T47D (cell line): ENCODE results near the gene DDX10.
"Not testable (repeated sequence)": the region's sequence is repeated elsewhere in the genome, so short reads cannot be mapped to it uniquely, and the experiment has no call there.

Source experiments
- DNase-seq, 2 experiments: peaks; one replicate each; pipeline versions ENCODE4 v3.0.0 to v3.0.0-alpha.2; 2011 to 2012; ENCODE audit warnings: low read depth in 1 of 2, low spot score in 1 of 2
- JUND ChIP-seq: IDR thresholded peaks from 2 replicates; pipeline ENCODE4 v1.6.1; 2012; ENCODE audit warnings: low read depth
- in situ Hi-C: cut with HindIII; loops from 2 replicates; pipeline ENCODE4 v1.10.0; 2016; ENCODE audit warnings: low sequenced_read_pairs, low pct_unique_long_range_greater_than_20kb

The DDX10 gene

DNA sequence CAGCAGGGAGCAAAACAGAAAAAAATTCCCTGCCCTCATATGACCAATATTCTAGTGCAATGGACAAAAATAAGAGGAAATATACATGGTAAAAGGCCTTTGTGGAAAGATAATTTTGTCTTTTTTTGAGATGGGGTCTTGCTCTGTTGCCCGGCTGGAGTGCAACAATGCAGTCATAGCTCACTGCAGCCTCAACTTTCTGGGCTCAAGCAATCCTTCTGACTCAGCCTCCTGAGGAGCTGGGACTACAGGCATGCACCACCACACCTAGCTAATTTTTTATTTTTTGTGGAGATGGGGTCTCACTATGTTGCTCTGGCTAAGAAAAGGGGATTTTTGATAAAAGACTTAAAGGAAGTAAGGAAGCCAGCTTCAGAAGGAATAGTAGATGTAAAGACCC lies 25.7 kb upstream of the DDX10 start:
- in situ Hi-C loops = no loop called here
- TF ChIP-seq JUND = no peak

GRCh38 chr11:108641752-108642151 lies 23.1 kb upstream of the DDX10 start:
- DNase-seq, in situ Hi-C loops: not testable (repeated sequence)

More for the DNA sequence above, 25.7 kb upstream of the DDX10 start:
- DNase-seq = no peak

DNA sequence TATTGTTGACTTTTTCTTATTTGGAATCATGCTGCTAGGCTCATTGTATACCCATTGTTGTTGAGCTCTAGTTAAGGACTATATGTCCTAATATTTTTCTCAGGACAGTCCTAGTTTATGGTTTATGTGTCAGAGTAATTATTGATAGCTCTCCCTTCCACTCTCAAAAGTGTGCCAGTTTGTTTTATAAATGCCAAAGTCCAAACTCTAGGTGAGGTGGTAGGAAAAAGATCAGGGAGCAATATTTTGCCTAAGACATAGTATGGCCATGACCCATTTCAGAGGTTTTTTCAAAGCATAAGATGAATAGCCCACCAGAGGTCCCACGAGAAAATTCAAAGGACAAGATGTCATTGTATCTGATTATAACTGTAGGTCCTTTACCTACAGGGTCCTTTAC lies 20.9 kb upstream of the DDX10 start:
- no peak for DNase-seq
- no peak for TF ChIP-seq JUND
- in situ Hi-C loops = no loop called here

DNA sequence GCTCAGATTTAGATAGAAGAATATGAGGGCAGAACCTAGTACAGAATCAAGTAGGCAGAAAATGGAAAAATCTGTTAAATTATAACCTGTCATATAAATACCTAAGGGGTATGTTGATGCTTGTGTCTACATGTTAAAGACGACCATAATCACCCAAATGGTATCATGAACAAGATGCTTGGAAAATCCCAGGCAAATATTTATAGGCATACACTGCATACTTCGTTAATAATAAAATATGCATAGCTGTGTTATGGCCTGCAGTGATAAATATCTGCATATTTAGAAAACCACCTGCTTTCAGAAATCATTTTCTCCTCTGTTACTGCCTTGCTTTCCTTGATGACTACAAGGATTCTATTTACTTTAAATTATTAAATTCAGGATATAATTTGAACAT lies 18.9 kb upstream of the DDX10 start:
- in situ Hi-C loops = no loop called here
- no peak for TF ChIP-seq JUND
- no peak for DNase-seq

GRCh38 chr11:108647387-108647700 lies 17.5 kb upstream of the DDX10 start:
- in situ Hi-C loops = no loop called here
- TF ChIP-seq JUND = no peak
- DNase-seq = no peak

DNA sequence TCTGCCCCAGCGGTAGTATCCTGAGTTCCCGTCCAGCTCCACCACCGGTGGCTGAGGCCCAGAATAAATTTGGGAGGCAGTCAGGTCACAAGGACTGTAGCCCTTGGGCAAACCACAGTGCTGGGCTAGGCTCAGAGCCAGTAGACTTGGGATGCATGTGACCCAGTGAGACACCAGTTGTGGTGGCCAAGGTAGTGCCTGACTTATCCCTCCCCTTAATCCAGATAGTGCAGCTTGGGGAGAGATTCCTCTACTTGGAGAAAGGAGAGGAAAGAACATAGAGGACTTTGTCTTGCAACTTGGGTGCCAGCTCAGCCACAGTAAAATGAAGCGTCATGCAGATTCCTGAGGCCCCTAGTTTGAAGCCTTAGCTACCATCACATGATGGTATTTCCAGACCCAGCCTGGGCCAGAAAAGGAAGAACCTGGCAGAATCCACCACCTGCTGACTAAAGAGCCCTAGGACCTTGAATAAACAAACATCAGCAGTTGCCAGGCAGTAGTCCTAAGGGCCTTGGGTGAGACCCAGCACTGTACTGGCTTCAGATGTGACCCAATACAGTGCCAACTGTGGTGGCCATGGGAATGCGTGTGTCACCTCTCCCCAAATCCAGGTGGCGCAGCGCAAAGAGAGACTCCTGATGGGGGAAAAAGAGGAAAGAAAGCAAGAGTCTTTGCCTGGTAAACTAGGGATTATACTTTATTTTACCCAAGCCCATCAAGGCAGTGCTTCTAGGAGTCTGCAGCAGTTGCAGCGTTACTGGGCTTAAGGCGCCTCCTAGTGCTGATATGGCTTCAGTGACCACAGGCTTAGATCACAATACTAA lies 17.0 kb upstream of the DDX10 start:
- no peak for TF ChIP-seq JUND
- DNase-seq = peak in 1 of 2 experiments; percentile 96
- in situ Hi-C loops = no loop called here

GRCh38 chr11:108648528-108648885 lies 16.4 kb upstream of the DDX10 start:
- in situ Hi-C loops = no loop called here

DNA sequence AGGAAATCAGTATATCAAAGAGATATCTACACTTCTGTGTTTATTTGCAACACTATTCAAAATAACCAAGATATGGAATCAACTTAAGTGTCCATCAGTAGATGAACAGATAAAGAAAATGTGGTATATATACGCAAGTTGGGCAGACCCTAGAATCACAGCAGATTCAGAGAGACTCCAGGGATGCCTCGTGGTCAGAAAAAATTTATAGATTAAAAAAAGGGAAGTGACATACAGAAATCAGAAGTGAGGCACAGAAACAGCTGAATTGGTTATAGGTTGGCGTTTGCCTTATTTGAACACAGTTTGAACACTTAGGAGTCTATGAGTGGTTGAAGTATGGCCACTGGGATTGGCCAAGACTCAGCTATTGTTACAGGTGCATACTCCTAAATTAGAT lies 10.8 kb upstream of the DDX10 start:
- DNase-seq, in situ Hi-C loops: not testable (repeated sequence)

More at GRCh38 chr11:108648528-108648885, 16.4 kb upstream of the DDX10 start:
- DNase-seq = no peak
- no peak for TF ChIP-seq JUND

- no peak for TF ChIP-seq JUND
- peak; percentile 37 to 80 for DNase-seq
- in situ Hi-C loops = no loop called here
Measured at GRCh38 chr11:108654994-108655631, 9.8 kb upstream of the DDX10 start.

DNA sequence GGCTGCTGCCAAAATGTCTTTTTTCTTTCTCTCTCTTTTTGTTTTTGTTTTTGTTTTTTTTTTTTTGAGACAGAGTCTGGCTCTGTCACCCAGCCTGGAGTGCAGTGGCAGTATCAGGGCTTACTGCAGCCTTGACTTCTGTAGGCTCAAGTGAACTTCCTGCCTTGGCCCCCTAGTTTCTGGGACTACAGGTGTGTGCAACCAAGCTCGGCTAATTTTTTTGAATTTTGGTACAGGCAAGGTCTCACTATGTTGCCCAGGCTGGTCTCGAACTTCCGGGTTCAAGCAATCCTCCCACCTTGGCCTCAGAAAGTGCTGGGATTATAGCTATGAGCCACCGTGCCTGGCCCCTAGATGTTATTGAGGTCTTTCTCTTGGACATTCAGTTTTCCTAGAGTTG lies 2.2 kb upstream of the DDX10 start:
- TF ChIP-seq JUND = no peak
- in situ Hi-C loops = no loop called here
- no peak for DNase-seq

GRCh38 chr11:108663154-108663877 lies 1.6 kb upstream of the DDX10 start:
- in situ Hi-C loops = no loop called here
- no peak for TF ChIP-seq JUND
- DNase-seq = no peak

DNA sequence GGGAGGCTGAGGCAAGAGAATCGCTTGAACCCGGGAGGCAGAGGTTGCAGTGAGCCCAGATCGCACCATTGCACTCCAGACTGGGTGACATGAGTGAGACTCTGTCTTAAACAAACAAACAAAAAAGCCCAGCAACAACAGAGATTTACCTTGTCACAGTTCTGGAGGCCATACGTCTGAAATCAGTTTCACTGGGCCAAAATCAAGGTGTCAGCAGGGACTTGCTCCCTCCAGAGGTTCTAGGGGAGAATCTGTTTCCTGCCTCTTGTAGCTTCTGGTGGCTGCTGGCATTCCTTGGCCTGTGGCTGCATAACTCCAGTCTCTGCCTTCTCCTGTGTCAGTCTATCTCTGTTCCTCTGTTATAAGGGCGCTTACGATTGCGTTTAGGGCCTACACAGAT lies 1.5 kb downstream of the DDX10 start:
- no peak for TF ChIP-seq JUND
- peak in 1 of 2 experiments; percentile 35 for DNase-seq
- in situ Hi-C loops = no loop called here

- TF ChIP-seq JUND = no peak
- in situ Hi-C loops = no loop called here
- no peak for DNase-seq
Measured at GRCh38 chr11:108669286-108669685, 4.4 kb downstream of the DDX10 start.
